HG03520 (cell line): ENCODE results near the gene HEATR3.
"Not testable (repeated sequence)": the region's sequence is repeated elsewhere in the genome, so short reads cannot be mapped to it uniquely, and the experiment has no call there.

Experiments
- ATAC-seq: cut with Tn5 transposase; IDR thresholded peaks from one replicate; pipeline ENCODE4 v1.9.1; 2021; ENCODE audit warnings: mild to moderate bottlenecking, moderate library complexity; ENCODE audit not compliant: unreplicated experiment

Gene HEATR3

GRCh38 chr16:50096791-50097190 lies 31.0 kb downstream of the HEATR3 start:
- ATAC-seq = no peak

- ATAC-seq = no peak
Measured at GRCh38 chr16:50099957-50100648, 34.3 kb downstream of the HEATR3 start.

- peak; percentile 55 for ATAC-seq
Measured at GRCh38 chr16:50102051-50102746, 36.4 kb downstream of the HEATR3 start.

- ATAC-seq = no peak
Measured at GRCh38 chr16:50103764-50104163, 38.0 kb downstream of the HEATR3 start.

- ATAC-seq = no peak
Measured at GRCh38 chr16:50114357-50115129, 48.8 kb downstream of the HEATR3 start.

- no peak for ATAC-seq
Measured at GRCh38 chr16:50120711-50121110, 54.9 kb downstream of the HEATR3 start.

- ATAC-seq = peak; percentile 59
Measured at GRCh38 chr16:50121278-50121677, 55.5 kb downstream of the HEATR3 start.

- no peak for ATAC-seq
Measured at GRCh38 chr16:50121721-50122445, 56.1 kb downstream of the HEATR3 start.

GRCh38 chr16:50123417-50123816 lies 57.6 kb downstream of the HEATR3 start:
- no peak for ATAC-seq

GRCh38 chr16:50124769-50125168 lies 59.0 kb downstream of the HEATR3 start:
- ATAC-seq = no peak

- no peak for ATAC-seq
Measured at GRCh38 chr16:50126183-50126582, 60.4 kb downstream of the HEATR3 start.

GRCh38 chr16:50132571-50132970 lies 66.8 kb downstream of the HEATR3 start:
- not testable (repeated sequence) for ATAC-seq

GRCh38 chr16:50133214-50133613 lies 67.4 kb downstream of the HEATR3 start:
- no peak for ATAC-seq

GRCh38 chr16:50136399-50136798 lies 70.6 kb downstream of the HEATR3 start:
- ATAC-seq = no peak

GRCh38 chr16:50137268-50137667 lies 71.5 kb downstream of the HEATR3 start:
- no peak for ATAC-seq

GRCh38 chr16:50139580-50139979 lies 73.8 kb downstream of the HEATR3 start:
- ATAC-seq = no peak

GRCh38 chr16:50144211-50144610 lies 78.4 kb downstream of the HEATR3 start:
- ATAC-seq = no peak

- ATAC-seq = no peak
Measured at GRCh38 chr16:50146479-50147435, 81.0 kb downstream of the HEATR3 start.

GRCh38 chr16:50151322-50151721 lies 85.6 kb downstream of the HEATR3 start:
- no peak for ATAC-seq

- no peak for ATAC-seq
Measured at GRCh38 chr16:50151756-50152155, 86.0 kb downstream of the HEATR3 start.
